CD14-positive monocyte (primary cell): ENCODE results near the gene SIRPA. TPM values are rescaled to one million over a fixed set of nuclear protein-coding genes. Genes with fewer than 3 reads are reported as not detected.

Source experiments
- DNase-seq, 3 donors: peaks; one replicate each; pipeline ENCODE4 v3.0.0-alpha.2; 2011 to 2022
- H2AFZ ChIP-seq: 2 replicates; pipeline ENCODE4 v1.6.0; 2012; ENCODE audit warnings: mild to moderate bottlenecking, low read depth, low read length, inconsistent platforms; ENCODE audit not compliant: insufficient read depth, poor library complexity, severe bottlenecking
- H3K27ac ChIP-seq, 2 donors: 1 replicate in 1 of 2; 2 replicates in 1 of 2; pipeline ENCODE4 v1.5.1; 2012 to 2013; ENCODE audit warnings: low read length in 2 of 2, control low read depth in 1 of 2, inconsistent platforms in 1 of 2, low read depth in 1 of 2, mild to moderate bottlenecking in 1 of 2
- H3K27me3 ChIP-seq, 2 donors: one replicate each; pipeline versions ENCODE4 v1.6.0 to v1.6.1; 2011 to 2013; ENCODE audit warnings: low read length in 2 of 2; ENCODE audit not compliant: control insufficient read depth in 2 of 2, insufficient read depth in 2 of 2
- H3K36me3 ChIP-seq, 2 donors: replicated peaks in 1 of 2; 1 replicate in 1 of 2; 2 replicates in 1 of 2; pipeline versions ENCODE4 v1.5.1 to v1.6.1; 2012 to 2013; ENCODE audit warnings: low read length in 2 of 2, control low read depth in 1 of 2, inconsistent platforms in 1 of 2, mild to moderate bottlenecking in 1 of 2; ENCODE audit not compliant: insufficient read depth in 2 of 2, control insufficient read depth in 1 of 2
- H3K4me1 ChIP-seq, 2 donors: 1 replicate in 1 of 2; 2 replicates in 1 of 2; pipeline versions ENCODE4 v1.5.1 to v1.6.1; 2012 to 2013; ENCODE audit warnings: low read length in 2 of 2, control low read depth in 1 of 2, inconsistent platforms in 1 of 2, mild to moderate bottlenecking in 1 of 2, moderate library complexity in 1 of 2; ENCODE audit not compliant: insufficient read depth in 2 of 2, control insufficient read depth in 1 of 2
- H3K4me2 ChIP-seq: replicated peaks from 2 replicates; pipeline ENCODE3; 2012; ENCODE audit warnings: low read length, moderate library complexity, mild to moderate bottlenecking; ENCODE audit not compliant: poor library complexity, severe bottlenecking; ENCODE audit errors: extremely low read depth
- H3K4me3 ChIP-seq, 3 experiments: fragments of 200-600 bp in 1 of 3; sonication (generic) in 1 of 3; replicated peaks in 1 of 3; 1 replicate in 2 of 3; 2 replicates in 1 of 3; pipeline ENCODE4 v1.5.1; 2011 to 2013; ENCODE audit warnings: low read length in 3 of 3, mild to moderate bottlenecking in 3 of 3, control low read depth in 2 of 3, low read depth in 2 of 3, inconsistent platforms in 1 of 3, moderate library complexity in 1 of 3
- H3K79me2 ChIP-seq: 2 replicates; pipeline ENCODE4 v1.6.0; 2012; ENCODE audit warnings: mild to moderate bottlenecking, control low read depth, inconsistent platforms, low read length, moderate library complexity; ENCODE audit not compliant: insufficient read depth
- H3K9ac ChIP-seq: 2 replicates; pipeline ENCODE4 v1.6.0; 2017; ENCODE audit warnings: low read length, mild to moderate bottlenecking; ENCODE audit not compliant: insufficient read depth, poor library complexity, severe bottlenecking
- H3K9me3 ChIP-seq, 2 donors: replicated peaks in 1 of 2; 1 replicate in 1 of 2; 2 replicates in 1 of 2; pipeline versions ENCODE4 v1.5.1 to v1.6.1; 2012 to 2013; ENCODE audit warnings: low read length in 2 of 2, control low read depth in 1 of 2; ENCODE audit not compliant: control insufficient read depth in 1 of 2, insufficient read depth in 1 of 2
- H4K20me1 ChIP-seq: 2 replicates; pipeline ENCODE4 v1.6.0; 2012; ENCODE audit warnings: mild to moderate bottlenecking, low read length, control low read depth, moderate library complexity; ENCODE audit not compliant: insufficient read depth
- H3K27ac Mint-ChIP-seq, 7 donors: one replicate each; pipeline ENCODE4 v1.8.0; 2020; ENCODE audit warnings: mild to moderate bottlenecking in 7 of 7, mixed read lengths in 7 of 7, moderate library complexity in 6 of 7, inconsistent platforms in 2 of 7
- H3K27me3 Mint-ChIP-seq, 3 donors: one replicate each; pipeline ENCODE4 v1.8.0; 2021 to 2022; ENCODE audit warnings: low read depth in 3 of 3, mild to moderate bottlenecking in 3 of 3, mixed read lengths in 3 of 3, moderate library complexity in 3 of 3, inconsistent platforms in 1 of 3
- H3K36me3 Mint-ChIP-seq, 2 donors: one replicate each; pipeline ENCODE4 v1.8.0; 2020; ENCODE audit warnings: mixed read lengths in 2 of 2, inconsistent platforms in 1 of 2, mild to moderate bottlenecking in 1 of 2
- H3K4me1 Mint-ChIP-seq: one replicate; pipeline ENCODE4 v1.8.0; 2020; ENCODE audit warnings: mild to moderate bottlenecking, mixed read lengths
- H3K4me3 Mint-ChIP-seq, 2 donors: one replicate each; pipeline ENCODE4 v1.8.0; 2020; ENCODE audit warnings: mild to moderate bottlenecking in 2 of 2, mixed read lengths in 2 of 2, moderate library complexity in 1 of 2
- H3K9me3 Mint-ChIP-seq, 7 donors: one replicate each; pipeline ENCODE4 v1.8.0; 2020 to 2022; ENCODE audit warnings: mixed read lengths in 7 of 7, mild to moderate bottlenecking in 6 of 7, moderate library complexity in 6 of 7, inconsistent platforms in 2 of 7
- CTCF ChIP-seq: fragments of 200-600 bp; IDR thresholded peaks from one replicate; pipeline ENCODE4 v1.8.0; 2022; ENCODE audit warnings: antibody characterized with exemption, mild to moderate bottlenecking
- WGBS: methylation state at CpG from one replicate; pipeline ENCODE4 v1.1.5; 2013; ENCODE audit warnings: missing lambda C conversion rate; ENCODE audit not compliant: insufficient coverage; 5-methylcytosine and 5-hydroxymethylcytosine counted together
- intact Hi-C, 2 donors: fragments of 100-400 bp; cut with micrococcal nuclease; formaldehyde crosslinking; loops; one replicate each; pipeline versions ENCODE4 v1.15.0 to v1.15.1; 2023
- polyA plus RNA-seq, 3 donors: library from polyadenylated mRNA; depleted of rRNA in 1 of 3; unstranded in 2 of 3; stranded (reverse) in 1 of 3; fragments of 300-500 nt in 2 of 3; fragments of >200 nt in 1 of 3; fragmentation: Illumina TruSeq in 2 of 3; gene quantifications; 1 replicate in 2 of 3; 2 replicates in 1 of 3; pipeline ENCODE4 v1.2.3, GENCODE V29; 2012 to 2021

Gene SIRPA
- polyA plus RNA-seq, 3 donors: 28.4 to 126 (median 58.3) TPM

- H3K4me3 ChIP-seq: no peak overlapping the region
- no peak for TF ChIP-seq CTCF
- WGBS: 65% methylated on average over 2 of the region's 4 CpGs
- intact Hi-C loops: loop anchor here in 1 of 2 donors (5.0 kb wide), 1 partner anchor 33 kb away; no protein-coding TSS in a partner anchor
- H3K9ac ChIP-seq: no peak overlapping the region
- H3K27me3 Mint-ChIP-seq: peaks cover 26 to 39% (median 29%) of the 10 kb centered on the region in 3 donors
- H4K20me1 ChIP-seq: peaks cover 33% of the 10 kb centered on the region
- no peak overlapping the region for H2AFZ ChIP-seq
- H3K9me3 ChIP-seq: no peaks in the 10 kb centered on the region
- no peak overlapping the region for H3K27ac Mint-ChIP-seq
- no peaks in the 10 kb centered on the region for H3K27me3 ChIP-seq
- H3K36me3 Mint-ChIP-seq: peaks cover 9 to 16% of the 10 kb centered on the region in 2 donors
- H3K36me3 ChIP-seq: no peaks in the 10 kb centered on the region
- peaks cover 75% of the 10 kb centered on the region for H3K4me1 Mint-ChIP-seq
- no peak for DNase-seq
- H3K79me2 ChIP-seq: no peaks in the 10 kb centered on the region
- H3K4me1 ChIP-seq: peaks cover 70 to 78% of the 10 kb centered on the region in 2 donors
- no peak overlapping the region for H3K27ac ChIP-seq
- peaks cover 0 to 8% (median 3%) of the 10 kb centered on the region in 7 donors for H3K9me3 Mint-ChIP-seq
- no peak overlapping the region for H3K4me2 ChIP-seq
- H3K4me3 Mint-ChIP-seq: no peak overlapping the region
Measured at GRCh38 chr20:1885254-1885653, 10.0 kb upstream of the SIRPA start.

- H2AFZ ChIP-seq: no peak overlapping the region
- no peak for DNase-seq
- Mint-ChIP-seq H3K27ac (peak overlapping the region in 3 of 7 donors; percentile 15 to 72 (median 54)), H3K4me3 (peak overlapping the region in 1 of 2 donors; percentile 43), H3K4me1 (peaks cover 75% of the 10 kb centered on the region), H3K27me3 (peaks cover 21 to 37% (median 24%) of the 10 kb centered on the region in 3 donors), H3K36me3 (peaks cover 16 to 25% of the 10 kb centered on the region in 2 donors), H3K9me3 (peaks cover 0 to 8% (median 3%) of the 10 kb centered on the region in 7 donors)
- H3K4me1 ChIP-seq: peaks cover 63 to 74% of the 10 kb centered on the region in 2 donors
- H3K9me3 ChIP-seq: no peaks in the 10 kb centered on the region
- peaks cover 0 to 8% of the 10 kb centered on the region in 2 donors for H3K36me3 ChIP-seq
- no peak overlapping the region for H3K4me3 ChIP-seq
- intact Hi-C loops: loop anchor here in 1 of 2 donors (5.0 kb wide), 1 partner anchor 34 kb away; no protein-coding TSS in a partner anchor
- no peak overlapping the region for H3K4me2 ChIP-seq
- peaks cover 6% of the 10 kb centered on the region for H3K79me2 ChIP-seq
- H4K20me1 ChIP-seq: peaks cover 25% of the 10 kb centered on the region
- no peaks in the 10 kb centered on the region for H3K27me3 ChIP-seq
- no peak overlapping the region for H3K27ac ChIP-seq
- TF ChIP-seq CTCF: no peak
- WGBS: 69% methylated on average over 8 of the region's 9 CpGs
- H3K9ac ChIP-seq: no peak overlapping the region
Measured at GRCh38 chr20:1885940-1886693, 9.1 kb upstream of the SIRPA start.
